Ovary (tissue), 3 donors: ENCODE results near the gene MNAT1.

Experiments
- CTCF ChIP-seq, 3 donors: fragments of 450-650 bp in 2 of 3; fragments of 200-600 bp in 1 of 3; IDR thresholded peaks; one replicate each; pipeline versions ENCODE4 v1.5.1 to v1.8.0; 2016 to 2022; ENCODE audit warnings: antibody characterized with exemption in 3 of 3, mild to moderate bottlenecking in 1 of 3
- EP300 ChIP-seq: sonication (generic); formaldehyde crosslinking; IDR thresholded peaks from one replicate; pipeline ENCODE4 v1.6.1; 2017; ENCODE audit warnings: antibody characterized with exemption
- POLR2A ChIP-seq: fragments of 450-650 bp; IDR thresholded peaks from one replicate; pipeline ENCODE4 v1.6.1; 2017; ENCODE audit warnings: antibody characterized with exemption, mild to moderate bottlenecking, moderate library complexity
- donor health status: DM: no; HTN: no; CAD: no.

- TF ChIP-seq CTCF (IDR thresholded peaks at IDR 0.05) (no peak), EP300 (no peak), POLR2A (no peak)
Observed at GRCh38 chr14:60904381-60904780, 169.8 kb downstream of the MNAT1 start.
